ENCODE measurements around the gene USP26. TPM values are rescaled to one million over a fixed set of nuclear protein-coding genes. Genes with fewer than 3 reads are reported as not detected.
"Not testable (repeated sequence)": the region's sequence is repeated elsewhere in the genome, so short reads cannot be mapped to it uniquely, and the experiment has no call there.

Gene USP26
- total and polyA plus RNA-seq, 9 donors, result not detected

GRCh38 chrX:133081990-133082389, 14.9 kb downstream of the USP26 start:
- H3K36me3 ChIP-seq, result no peaks in the 10 kb centered on the region
- H3K27ac ChIP-seq, result no peak overlapping the region
- no peaks in the 10 kb centered on the region for H3K27me3 ChIP-seq
- DNase-seq, result no peak
- TF ChIP-seq POLR2A (IDR thresholded peaks at IDR 0.05), result no peak
- TF ChIP-seq EP300 (IDR thresholded peaks at IDR 0.05), result no peak
- TF ChIP-seq CTCF (IDR thresholded peaks at IDR 0.05), result no peak
- 62 to 69% (median 66%) methylated on average over 3 of the region's 3 CpGs for WGBS, 3 donors
- H3K4me1 ChIP-seq (ENCODE audit: insufficient read depth), result no peaks in the 10 kb centered on the region
- peaks cover 0 to 4% of the 10 kb centered on the region in 2 donors for H3K9me3 ChIP-seq
- intact Hi-C loops (cut with DNase I), result no loop called here
- H3K4me3 ChIP-seq, result no peak overlapping the region

GRCh38 chrX:133077856-133078255, 19.1 kb downstream of the USP26 start:
- H3K27ac ChIP-seq; intact Hi-C loops (cut with DNase I): not testable (repeated sequence)
- WGBS, 3 donors, result 73 to 80% (median 75%) methylated on average over 4 of the region's 4 CpGs

GRCh38 chrX:133072566-133072965, 24.3 kb downstream of the USP26 start:
- Histone ChIP-seq H3K27ac (no peak overlapping the region), H3K36me3 (no peaks in the 10 kb centered on the region), H3K4me3 (no peak overlapping the region), H3K27me3 (no peaks in the 10 kb centered on the region), H3K4me1 (ENCODE audit: insufficient read depth) (no peaks in the 10 kb centered on the region), H3K9me3 (no peaks in the 10 kb centered on the region)
- intact Hi-C loops (cut with DNase I), result no loop called here
- TF ChIP-seq POLR2A (IDR thresholded peaks at IDR 0.05), result no peak
- no peak for DNase-seq

More at GRCh38 chrX:133077856-133078255, 19.1 kb downstream of the USP26 start:
- H3K27me3 ChIP-seq; DNase-seq; H3K4me1 ChIP-seq (ENCODE audit: insufficient read depth); H3K9me3 ChIP-seq; H3K4me3 ChIP-seq; H3K36me3 ChIP-seq: not testable (repeated sequence)

GRCh38 chrX:133068461-133068860, 28.4 kb downstream of the USP26 start:
- no peak for DNase-seq
- TF ChIP-seq EP300 (IDR thresholded peaks at IDR 0.05) (no peak), POLR2A (IDR thresholded peaks at IDR 0.05) (no peak), CTCF (IDR thresholded peaks at IDR 0.05) (no peak)
- Histone ChIP-seq H3K27me3 (no peaks in the 10 kb centered on the region), H3K9me3 (no peaks in the 10 kb centered on the region), H3K36me3 (no peaks in the 10 kb centered on the region), H3K4me3 (no peak overlapping the region), H3K4me1 (ENCODE audit: insufficient read depth) (no peaks in the 10 kb centered on the region), H3K27ac (no peak overlapping the region)
- 70 to 81% (median 79%) methylated on average over 2 of the region's 2 CpGs for WGBS, 3 donors
- intact Hi-C loops (cut with DNase I), result no loop called here

- TF ChIP-seq POLR2A (IDR thresholded peaks at IDR 0.05), result no peak
- no peak for TF ChIP-seq EP300 (IDR thresholded peaks at IDR 0.05)
- WGBS, 3 donors, result 56 to 76% (median 73%) methylated on average over 1 of the region's 1 CpG
- H3K27me3 ChIP-seq, result no peaks in the 10 kb centered on the region
- DNase-seq, result no peak
- no peaks in the 10 kb centered on the region for H3K4me1 ChIP-seq (ENCODE audit: insufficient read depth)
- H3K4me3 ChIP-seq, result no peak overlapping the region
- H3K9me3 ChIP-seq, result no peaks in the 10 kb centered on the region
- H3K27ac ChIP-seq, result no peak overlapping the region
- no peaks in the 10 kb centered on the region for H3K36me3 ChIP-seq
- intact Hi-C loops (cut with DNase I), result no loop called here
Observed at GRCh38 chrX:133056341-133056740, 40.6 kb downstream of the USP26 start.

GRCh38 chrX:133054761-133055405, 42.0 kb downstream of the USP26 start:
- no peak for DNase-seq
- Histone ChIP-seq H3K27me3 (no peaks in the 10 kb centered on the region), H3K36me3 (no peaks in the 10 kb centered on the region), H3K9me3 (no peaks in the 10 kb centered on the region), H3K27ac (no peak overlapping the region), H3K4me1 (ENCODE audit: insufficient read depth) (no peaks in the 10 kb centered on the region), H3K4me3 (no peak overlapping the region)
- intact Hi-C loops (cut with DNase I), result no loop called here
- TF ChIP-seq CTCF (IDR thresholded peaks at IDR 0.05) (no peak), EP300 (IDR thresholded peaks at IDR 0.05) (no peak), POLR2A (IDR thresholded peaks at IDR 0.05) (no peak)
